GM19372 (cell line): ENCODE results near the gene PCSK1N.
"Not testable (repeated sequence)": the region's sequence is repeated elsewhere in the genome, so short reads cannot be mapped to it uniquely, and the experiment has no call there.

ENCODE experiments used
- ATAC-seq: cut with Tn5 transposase; IDR thresholded peaks from one replicate; pipeline ENCODE4 v1.9.1; 2021; ENCODE audit warnings: mild to moderate bottlenecking, low read depth, moderate library complexity; ENCODE audit not compliant: unreplicated experiment

PCSK1N gene

DNA sequence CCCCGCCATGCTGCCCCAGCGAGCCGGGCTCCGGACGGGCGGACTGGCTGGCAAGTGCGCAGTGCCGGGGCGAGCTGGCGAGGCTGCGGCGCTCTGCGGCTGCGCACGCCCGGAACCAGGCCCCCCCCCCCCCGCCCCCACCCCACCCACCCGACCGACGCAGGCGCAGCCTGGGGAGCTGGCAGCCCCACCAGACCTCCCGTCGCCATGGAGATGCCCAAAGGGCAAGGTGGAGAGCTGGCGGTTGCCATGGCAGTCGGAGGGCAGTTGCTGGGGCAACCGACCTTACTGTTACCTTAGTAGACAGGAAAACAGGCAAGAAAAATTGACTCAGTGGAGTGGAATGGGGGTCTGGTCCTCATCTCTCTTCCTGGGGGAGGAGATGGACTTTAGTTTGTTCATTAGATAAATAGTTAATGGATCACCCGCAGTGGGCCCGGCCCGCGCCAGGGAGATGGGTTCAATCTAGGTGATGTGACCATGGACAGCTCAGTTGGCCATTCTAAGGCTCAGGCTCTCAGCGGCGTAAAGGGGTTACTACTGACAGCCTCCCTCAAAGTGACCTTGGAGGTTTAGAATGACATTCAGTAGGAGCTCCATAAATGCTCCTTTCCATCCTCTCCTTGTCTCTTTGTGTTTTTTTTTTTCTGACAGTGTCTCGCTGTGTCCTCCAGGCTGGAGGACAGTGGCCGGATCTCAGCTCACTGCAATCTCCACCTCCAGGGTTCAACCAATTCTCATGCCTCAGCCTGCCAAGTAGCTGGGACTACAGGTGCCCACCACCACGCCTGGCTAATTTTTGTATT is at the start of gene PCSK1N:
PCSK1N (minus strand) TSS at position 87 of the 806 bp plus-strand sequence; CDS start at position 9, 78 bp downstream.
- ATAC-seq, result no peak

DNA sequence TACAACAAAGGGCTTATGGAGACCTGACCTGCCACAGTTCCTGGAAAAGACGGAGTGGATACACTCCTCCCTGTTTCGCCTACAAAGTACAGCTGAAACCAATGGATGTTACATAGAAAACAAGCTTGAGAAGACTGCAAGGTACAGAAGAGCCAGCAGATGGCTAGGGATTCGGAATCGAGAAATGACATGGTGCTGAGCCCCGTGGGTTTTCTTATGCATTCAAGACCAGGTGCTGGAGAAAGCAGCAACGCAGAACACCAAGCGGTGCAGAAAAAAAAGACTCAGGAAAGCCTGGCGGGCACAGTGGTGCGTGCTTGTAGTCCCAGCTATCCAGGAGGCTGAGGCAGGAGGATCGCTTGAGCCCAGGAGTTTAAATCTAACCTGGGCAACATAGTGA is 48.3 kb upstream of the PCSK1N start:
- no peak for ATAC-seq

DNA sequence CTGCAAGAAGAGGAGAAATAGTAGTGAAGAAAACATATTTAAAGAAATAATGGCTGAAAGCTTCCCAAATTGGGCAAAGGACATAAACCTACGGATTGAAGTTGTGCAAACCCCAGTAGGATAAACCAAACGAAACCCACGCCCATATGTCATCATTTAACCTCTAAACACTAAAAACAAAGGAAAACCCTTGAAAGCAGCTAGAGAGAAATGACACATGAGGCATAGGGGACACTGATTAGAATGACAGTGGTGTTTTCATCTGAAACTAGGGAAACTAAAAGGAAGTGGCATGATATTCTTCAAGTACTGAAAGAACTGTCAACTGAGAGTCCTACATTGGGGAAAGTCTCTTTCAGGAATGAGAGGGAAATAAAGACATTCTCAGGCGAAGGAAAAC is 41.5 kb upstream of the PCSK1N start:
- not testable (repeated sequence) for ATAC-seq

DNA sequence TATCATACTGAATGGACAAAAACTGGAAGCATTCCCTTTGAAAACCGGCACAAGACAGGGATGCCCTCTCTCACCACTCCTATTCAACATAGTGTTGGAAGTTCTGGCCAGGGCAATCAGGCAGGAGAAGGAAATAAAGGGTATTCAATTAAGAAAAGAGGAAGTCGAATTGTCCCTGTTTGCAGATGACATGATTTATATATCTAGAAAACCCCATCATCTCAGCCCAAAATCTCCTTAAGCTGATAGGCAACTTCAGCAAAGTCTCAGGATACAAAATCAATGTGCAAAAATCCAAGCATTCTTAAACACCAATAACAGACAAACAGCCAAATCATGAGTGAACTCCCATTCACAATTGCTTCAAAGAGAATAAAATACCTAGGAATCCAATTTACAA is 36.6 kb upstream of the PCSK1N start:
- ATAC-seq, result not testable (repeated sequence)

DNA sequence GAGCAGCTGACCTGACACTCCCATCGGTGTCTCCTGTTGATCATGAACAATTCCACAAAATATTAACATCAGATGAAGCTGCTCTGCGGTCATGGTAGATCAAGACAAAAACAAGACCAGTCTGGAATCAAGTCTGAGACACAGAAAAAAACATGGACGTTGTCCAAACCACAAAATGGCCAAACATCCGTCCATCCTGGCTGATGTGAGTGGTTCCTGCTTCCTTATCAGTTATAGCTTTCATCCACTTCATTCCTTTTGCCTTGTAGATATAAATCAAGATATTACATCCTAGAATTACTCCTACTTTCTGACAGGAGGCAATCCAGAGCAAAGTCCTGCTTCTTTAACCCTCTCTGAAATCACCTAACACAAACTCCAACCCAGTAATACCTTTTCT is 28.8 kb upstream of the PCSK1N start:
- ATAC-seq, result no peak

- ATAC-seq, result no peak
Observed at GRCh38 chrX:48854898-48855297, 19.5 kb upstream of the PCSK1N start.

DNA sequence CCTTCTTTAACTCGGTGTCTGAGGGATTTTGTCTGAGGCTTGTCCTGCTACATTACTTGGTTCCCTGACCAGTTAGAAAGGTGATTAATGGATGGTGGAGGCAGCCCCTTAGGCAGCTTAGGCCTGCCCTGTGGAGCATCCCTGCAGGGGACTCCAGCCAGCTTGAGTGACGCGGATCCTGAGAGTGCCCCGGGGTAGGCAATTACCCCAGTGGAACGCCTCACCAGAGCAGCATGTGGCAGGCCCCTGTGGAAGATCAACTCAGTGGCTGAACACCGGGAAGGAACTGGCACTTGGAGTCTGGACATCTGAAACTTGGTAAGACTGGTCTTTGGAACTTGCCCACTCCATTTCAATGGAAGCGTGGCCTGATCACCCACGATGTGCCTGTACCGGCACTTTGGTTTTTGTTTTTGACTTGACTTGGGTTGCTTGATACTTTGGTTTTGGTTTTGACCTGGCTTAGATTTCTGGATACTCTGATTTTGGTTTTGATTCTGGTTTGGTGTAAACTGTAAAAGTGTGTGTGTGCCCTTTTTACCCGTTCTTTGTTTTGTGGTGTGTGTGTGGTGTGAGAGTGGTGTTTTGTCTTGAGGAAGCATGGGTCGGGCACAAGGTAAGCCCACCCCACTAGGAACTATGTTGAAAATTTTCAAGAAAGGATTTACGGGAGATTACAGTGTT is 18.9 kb upstream of the PCSK1N start:
- ATAC-seq, result not testable (repeated sequence)

DNA sequence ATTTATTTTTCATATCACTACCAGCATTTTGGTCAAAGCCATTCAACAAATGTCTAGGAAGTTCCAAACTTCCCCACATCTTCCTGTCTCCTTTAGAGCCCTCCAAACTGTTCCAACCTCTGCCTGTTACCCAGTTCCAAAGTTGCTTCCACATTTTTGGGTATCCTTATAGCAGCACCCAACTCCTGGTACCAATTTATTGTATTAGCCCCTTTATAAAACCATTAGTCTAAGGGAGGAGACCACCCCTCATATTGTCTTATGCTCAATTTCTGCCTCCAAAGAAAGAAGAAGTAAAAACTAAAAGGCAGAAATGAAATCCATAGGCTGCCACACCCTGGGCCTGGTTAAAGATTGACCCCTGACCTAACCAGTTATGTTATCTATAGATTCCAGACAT is 18.1 kb upstream of the PCSK1N start:
- ATAC-seq, result not testable (repeated sequence)

- ATAC-seq, result no peak
Observed at GRCh38 chrX:48852857-48853256, 17.4 kb upstream of the PCSK1N start.

DNA sequence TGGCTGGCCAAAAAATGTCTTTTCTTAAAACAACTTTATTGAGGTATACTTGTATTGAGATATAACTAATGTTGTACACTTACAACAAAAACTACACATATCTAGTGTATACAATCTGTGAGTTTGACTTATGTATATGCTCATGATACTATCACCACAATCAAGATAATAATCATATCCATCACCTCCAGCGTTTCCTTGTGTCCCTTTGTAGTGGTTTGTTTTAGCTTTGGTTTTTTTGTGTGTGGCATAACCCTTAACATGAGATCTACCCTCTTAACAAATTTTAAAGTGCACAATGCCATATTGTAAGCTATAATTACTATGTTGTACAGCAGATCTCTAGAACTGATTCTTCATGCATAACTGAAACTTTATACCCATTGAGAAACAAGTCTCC is 13.4 kb upstream of the PCSK1N start:
- ATAC-seq, result no peak

DNA sequence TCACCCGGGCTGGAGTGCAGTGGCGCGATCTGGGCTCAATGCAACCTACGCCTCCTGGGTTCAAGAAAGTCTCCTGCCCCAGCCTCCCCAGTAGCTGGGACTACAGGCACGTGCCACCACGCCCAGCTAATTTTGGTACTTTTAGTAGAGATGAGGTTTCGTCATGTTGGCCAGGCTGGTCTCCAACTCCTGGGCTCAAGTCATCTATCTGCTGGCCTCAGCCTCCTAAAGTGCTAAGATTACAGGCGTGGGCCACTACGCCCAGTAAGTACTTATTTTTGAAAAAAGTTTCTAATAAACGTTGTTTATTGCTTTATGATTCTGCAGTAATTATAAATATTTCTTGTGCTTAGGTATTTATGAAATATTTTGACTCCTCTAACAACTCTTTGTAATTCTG is 4.3 kb upstream of the PCSK1N start:
- ATAC-seq, result no peak

- no peak for ATAC-seq
Observed at GRCh38 chrX:48834383-48834709, 1.1 kb downstream of the PCSK1N start.

GRCh38 chrX:48833542-48834138 is 1.8 kb downstream of the PCSK1N start:
- no peak for ATAC-seq

- ATAC-seq, result no peak
Observed at GRCh38 chrX:48831909-48832291, 3.5 kb downstream of the PCSK1N start.

DNA sequence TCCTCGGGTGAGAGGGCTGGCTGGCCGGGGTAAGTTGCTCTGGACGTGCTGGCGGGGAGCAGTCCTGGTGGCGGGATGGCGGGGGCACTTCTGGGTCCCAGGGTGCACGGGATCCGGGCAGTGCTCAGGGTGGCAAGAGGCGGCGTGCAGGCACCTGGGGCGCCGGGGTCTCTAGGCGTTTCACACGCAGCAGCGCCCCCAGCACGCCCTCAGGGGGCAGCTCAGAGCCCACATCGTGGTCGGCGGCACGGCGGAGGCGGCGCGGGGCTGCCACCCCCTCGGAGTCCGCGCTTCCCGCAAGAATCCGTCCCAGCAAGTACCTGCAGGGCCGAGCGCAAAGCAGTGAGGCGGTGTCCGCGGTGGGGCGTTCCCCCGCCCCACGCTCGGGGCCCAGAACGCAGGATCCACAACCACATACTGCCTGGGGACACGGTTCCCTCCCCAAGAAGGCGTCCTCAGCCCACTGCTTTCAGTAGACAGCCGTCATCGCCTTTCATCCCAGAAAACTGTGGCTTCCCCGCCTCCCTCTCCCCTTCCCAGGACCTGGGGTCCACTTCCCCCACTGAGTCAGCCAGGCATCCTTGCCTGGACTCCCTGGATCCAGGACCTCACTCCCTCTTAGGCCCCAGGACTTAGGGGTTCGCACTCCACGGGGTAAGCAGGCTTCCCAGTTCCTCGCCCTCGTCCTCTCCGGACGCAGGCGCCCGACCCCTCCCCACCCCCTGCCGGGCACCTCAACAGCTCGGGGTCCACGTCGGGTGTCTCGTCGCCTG is 4.1 kb downstream of the PCSK1N start:
- ATAC-seq, result no peak

- no peak for ATAC-seq
Observed at GRCh38 chrX:48829016-48829735, 6.2 kb downstream of the PCSK1N start.

GRCh38 chrX:48827654-48827968 is 7.8 kb downstream of the PCSK1N start:
- ATAC-seq, result no peak

DNA sequence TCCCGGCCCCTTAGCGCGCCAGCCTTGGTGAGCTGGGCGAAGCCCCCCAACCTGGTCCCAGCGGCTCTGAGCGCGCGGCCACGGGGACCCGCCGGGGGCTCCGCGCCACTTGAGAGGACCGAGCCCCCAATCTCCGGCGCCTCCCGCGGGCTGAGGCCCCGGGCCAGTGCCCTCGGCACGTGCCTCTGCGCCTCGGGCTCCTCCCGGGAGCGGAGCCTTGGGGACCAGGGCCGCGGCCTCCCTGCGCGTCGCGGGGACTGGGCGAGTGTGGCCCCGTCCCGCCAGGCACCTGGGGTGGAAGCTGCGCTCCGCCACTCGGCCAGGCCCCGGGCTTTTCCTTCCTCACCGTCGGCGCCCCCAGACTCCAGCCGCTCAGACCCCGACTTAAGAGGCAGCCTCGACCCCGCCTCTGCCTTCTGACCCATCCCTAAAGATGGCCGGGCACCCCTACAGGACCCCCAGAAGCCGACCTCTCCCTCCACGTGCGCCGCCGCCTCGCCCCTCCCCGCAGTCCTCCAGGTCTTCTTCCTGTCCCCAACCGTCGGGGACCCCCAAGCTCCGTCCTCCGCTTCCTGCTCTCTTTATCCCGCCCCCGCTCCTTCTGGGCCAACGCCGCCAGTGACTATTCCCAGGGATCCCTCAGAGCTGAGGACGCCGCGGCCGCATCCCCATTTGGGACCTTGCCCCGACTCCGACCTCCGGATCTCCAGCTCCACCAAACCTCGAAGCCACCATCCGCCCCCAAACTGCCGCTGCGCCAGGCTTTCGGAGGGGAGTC is 8.3 kb downstream of the PCSK1N start:
- ATAC-seq, result no peak

GRCh38 chrX:48826135-48826875 is 9.1 kb downstream of the PCSK1N start, which contains the start of gene ERAS:
Gene ERAS, plus strand, starts transcription at chrX:48826513. Its CDS starts 2,611 bp downstream, at chrX:48829124.
- no peak for ATAC-seq
